CD4-positive, alpha-beta T cell treated with Interleukin-12 subunit alpha and Interleukin-12 subunit beta, for 1 hour (primary cell): ENCODE data around the gene OR10AG1.

Experiments used
- DNase-seq: peaks from one replicate; pipeline ENCODE4 v3.0.0-alpha.2; 2020

The OR10AG1 gene, protein sequence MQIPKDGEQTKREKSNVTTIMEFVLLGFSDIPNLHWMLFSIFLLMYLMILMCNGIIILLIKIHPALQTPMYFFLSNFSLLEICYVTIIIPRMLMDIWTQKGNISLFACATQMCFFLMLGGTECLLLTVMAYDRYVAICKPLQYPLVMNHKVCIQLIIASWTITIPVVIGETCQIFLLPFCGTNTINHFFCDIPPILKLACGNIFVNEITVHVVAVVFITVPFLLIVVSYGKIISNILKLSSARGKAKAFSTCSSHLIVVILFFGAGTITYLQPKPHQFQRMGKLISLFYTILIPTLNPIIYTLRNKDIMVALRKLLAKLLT

GRCh38 chr11:55969845-55970244, at the start of gene OR10AG1:
Gene OR10AG1, minus strand, starts transcription at chr11:55969945. Its CDS starts 38 bp downstream, at chr11:55969907.
- no peak for DNase-seq

GRCh38 chr11:56013805-56014204, 44.1 kb upstream of the OR10AG1 start:
- DNase-seq = no peak

DNA sequence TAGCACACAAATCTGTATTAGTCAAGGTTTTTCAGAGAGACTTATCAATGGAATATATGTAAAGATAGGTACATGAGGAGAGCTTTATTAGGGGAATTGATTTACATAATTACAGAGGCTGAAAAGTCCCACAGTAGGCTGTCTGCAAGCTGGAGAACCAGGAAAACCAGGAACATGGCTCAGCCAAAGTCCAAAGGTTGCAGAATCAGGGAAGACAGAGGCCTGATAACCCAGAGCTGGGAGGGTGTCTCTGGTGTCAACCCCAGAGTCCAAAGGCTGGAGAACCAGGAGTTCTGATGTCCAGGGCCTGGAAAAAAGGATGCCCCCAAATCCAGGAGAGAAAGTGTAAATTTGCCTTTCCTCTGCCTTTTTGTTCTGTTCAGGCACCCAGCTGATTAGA, 41.0 kb upstream of the OR10AG1 start:
- DNase-seq = no peak

DNA sequence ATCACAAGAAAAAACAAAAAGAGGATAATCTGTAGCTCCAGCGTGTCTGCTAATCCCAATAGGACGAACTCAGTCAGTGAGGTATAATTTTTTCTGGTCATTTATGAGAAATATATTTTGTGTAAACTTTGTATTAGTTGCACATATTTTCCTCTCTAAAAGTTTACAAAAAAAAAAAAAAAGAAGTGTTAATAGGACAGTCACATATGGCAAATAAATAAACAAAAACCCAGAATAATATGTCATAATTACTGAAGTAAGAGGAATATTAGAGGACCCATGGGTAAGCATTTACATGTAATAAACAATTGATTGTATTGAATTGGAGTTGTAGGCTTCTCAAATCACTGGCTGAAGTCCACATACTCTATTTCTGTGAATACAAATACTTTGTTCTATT, 24.8 kb upstream of the OR10AG1 start, which contains the start of gene OR5F1:
Gene OR5F1 (minus strand): TSS at position 101 of the 400 bp plus-strand sequence. CDS start 0 bp downstream, at position 101.
- DNase-seq = no peak

DNA sequence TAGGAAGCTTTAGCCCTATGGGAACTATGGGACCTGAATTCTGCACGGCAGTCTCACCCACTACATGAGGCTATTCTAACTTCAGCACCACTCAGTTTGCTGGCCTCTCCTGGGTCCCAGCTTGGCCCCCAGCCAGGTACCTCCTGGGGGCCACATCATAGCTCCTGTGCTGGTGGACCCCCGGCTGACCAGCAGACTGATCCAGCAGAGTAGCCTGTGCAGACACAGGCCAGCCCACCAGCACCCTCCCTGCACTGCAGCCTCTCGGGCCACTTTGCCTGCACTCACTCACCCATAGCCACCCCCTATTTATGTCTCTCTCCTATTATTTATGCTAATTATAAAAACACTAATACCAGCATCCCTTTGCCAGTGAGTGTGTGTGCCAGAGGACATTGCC, 1.2 kb upstream of the OR10AG1 start:
- DNase-seq = no peak

GRCh38 chr11:55967914-55968313, 1.8 kb downstream of the OR10AG1 start:
- DNase-seq = no peak

GRCh38 chr11:55966391-55966790, 3.4 kb downstream of the OR10AG1 start:
- DNase-seq = no peak

DNA sequence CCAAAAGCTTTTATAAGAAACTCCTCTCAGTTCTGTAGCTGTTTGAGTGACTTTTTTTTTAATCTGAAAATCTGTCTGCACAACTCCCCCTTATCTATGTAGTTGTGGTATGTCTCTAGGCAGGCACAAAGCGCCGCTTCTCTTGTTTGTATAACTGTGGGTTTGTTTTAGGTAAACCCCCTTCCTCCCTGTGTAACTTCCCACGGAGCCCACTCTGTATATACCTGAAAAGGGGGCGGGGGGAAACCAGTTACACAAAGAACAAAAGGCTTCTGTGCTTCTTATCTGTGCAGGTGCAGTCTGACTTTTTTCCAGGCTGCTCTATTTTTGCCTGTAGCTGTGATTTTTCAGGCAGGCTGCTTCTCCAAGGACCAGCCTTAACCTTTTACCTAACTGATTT, 13.2 kb downstream of the OR10AG1 start:
- no peak for DNase-seq

- no peak for DNase-seq
These were observed 20.4 kb downstream of the OR10AG1 start for GRCh38 chr11:55949330-55949729.

DNA sequence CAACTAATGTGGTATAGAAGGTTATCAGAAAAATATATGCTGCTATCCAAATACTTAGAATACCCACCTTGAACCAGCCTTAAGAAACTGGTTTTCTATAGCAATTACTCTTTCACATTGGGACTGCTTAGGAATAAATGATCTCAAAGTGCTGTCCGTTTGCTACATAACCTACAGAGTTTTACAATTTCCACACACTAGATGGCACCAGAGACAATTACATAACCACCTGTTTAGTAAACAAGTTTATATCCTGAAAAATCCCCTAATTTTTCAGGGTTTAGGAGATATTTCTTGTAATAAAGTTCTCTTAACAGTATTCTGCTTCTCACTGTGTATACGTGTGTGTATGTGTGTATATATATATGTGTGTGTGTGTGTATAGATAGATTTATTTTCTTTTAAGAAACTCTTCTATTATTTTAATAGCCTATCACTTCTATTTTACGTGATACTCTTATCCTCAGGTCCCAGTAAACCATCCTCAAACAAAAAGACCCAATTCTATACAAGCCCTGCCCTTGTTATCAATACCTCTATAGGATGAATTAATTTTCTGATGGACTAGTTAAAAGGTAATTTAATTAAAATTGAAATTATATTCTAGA, 26.9 kb downstream of the OR10AG1 start:
- no peak for DNase-seq

GRCh38 chr11:55936300-55936699, 33.4 kb downstream of the OR10AG1 start, which contains the start of gene OR5I1:
Gene OR5I1, minus strand, starts transcription at chr11:55936400. Its CDS starts 0 bp downstream, at chr11:55936400.
- DNase-seq = no peak

GRCh38 chr11:55920537-55920936, 49.2 kb downstream of the OR10AG1 start:
- no peak for DNase-seq
